HepG2 (cell line): Measurements from ENCODE around the gene BLMH. TPM values are rescaled to one million over a fixed set of nuclear protein-coding genes. Genes with fewer than 3 reads are reported as not detected.
A peak's percentile ranks its signal among the peaks of the same experiment; 100 is the strongest.

ENCODE experiments used
- BCL6 ChIP-seq: IDR thresholded peaks from 2 replicates; pipeline ENCODE4 v1.6.1; 2016; ENCODE audit warnings: missing genetic modification reagents, missing compliant biosample characterization
- CEBPG ChIP-seq: IDR thresholded peaks from 2 replicates; pipeline ENCODE4 v1.6.1; 2016
- ETV6 ChIP-seq: sonication (generic); formaldehyde crosslinking; conservative IDR thresholded peaks from 2 replicates; pipeline ENCODE4 v1.4.0; 2020; ENCODE audit warnings: missing genetic modification reagents
- FOXM1 ChIP-seq: sonication (generic); formaldehyde crosslinking; IDR thresholded peaks from 2 replicates; pipeline ENCODE4 v1.5.0; 2020; ENCODE audit warnings: missing genetic modification reagents
- GABPA ChIP-seq, 2 experiments: IDR thresholded peaks; 2 replicates each; pipeline ENCODE4 v1.6.1; 2011 to 2016; ENCODE audit warnings: low read depth in 2 of 2, low read length in 1 of 2, missing biosample characterization in 1 of 2, missing genetic modification characterization in 1 of 2
- HHEX ChIP-seq: IDR thresholded peaks from 2 replicates; pipeline ENCODE4 v1.6.1; 2016; ENCODE audit warnings: control low read depth
- HNF1B ChIP-seq: sonication (generic); formaldehyde crosslinking; IDR thresholded peaks from 2 replicates; pipeline ENCODE4 v1.5.1; 2020; ENCODE audit warnings: mild to moderate bottlenecking, moderate library complexity, missing genetic modification reagents
- NFATC3 ChIP-seq: sonication (generic); formaldehyde crosslinking; IDR thresholded peaks from 2 replicates; pipeline ENCODE4 v1.5.1; 2020; ENCODE audit warnings: mild to moderate bottlenecking, missing genetic modification reagents
- NKX3-1 ChIP-seq: sonication (generic); formaldehyde crosslinking; IDR thresholded peaks from 2 replicates; pipeline ENCODE4 v1.5.0; 2020; ENCODE audit warnings: missing genetic modification reagents
- SOX13 ChIP-seq, 3 experiments: fragments of 450-650 bp in 1 of 3; sonication (generic) in 1 of 3; formaldehyde crosslinking in 1 of 3; IDR thresholded peaks in 2 of 3; conservative IDR thresholded peaks in 1 of 3; 2 replicates each; pipeline versions ENCODE4 v1.5.0 to v1.6.1; 2016 to 2020; ENCODE audit warnings: antibody characterized with exemption in 1 of 3, mild to moderate bottlenecking in 1 of 3, missing compliant biosample characterization in 1 of 3, missing genetic modification reagents in 1 of 3, moderate library complexity in 1 of 3
- STAT6 ChIP-seq: sonication (generic); formaldehyde crosslinking; IDR thresholded peaks from 2 replicates; pipeline ENCODE4 v1.4.0; 2020; ENCODE audit warnings: missing genetic modification reagents, mild to moderate bottlenecking, borderline replicate concordance
- ZNF101 ChIP-seq: sonication (generic); formaldehyde crosslinking; IDR thresholded peaks from 2 replicates; pipeline ENCODE4 v1.4.0; 2020; ENCODE audit warnings: mild to moderate bottlenecking, low read depth, missing genetic modification reagents, borderline replicate concordance
- ZNF432 ChIP-seq: sonication (generic); formaldehyde crosslinking; IDR thresholded peaks from 2 replicates; pipeline ENCODE4 v1.5.0; 2020; ENCODE audit warnings: missing genetic modification reagents, mild to moderate bottlenecking, borderline replicate concordance
- ZNF572 ChIP-seq: sonication (generic); formaldehyde crosslinking; IDR thresholded peaks from 2 replicates; pipeline ENCODE4 v1.5.1; 2020; ENCODE audit warnings: mild to moderate bottlenecking, missing genetic modification reagents
- polyA plus RNA-seq, 8 experiments: library from polyadenylated mRNA; depleted of rRNA in 3 of 8; stranded (reverse) in 7 of 8; unstranded in 1 of 8; fragments of >200 nt; fragmentation: Illumina TruSeq in 4 of 8; extraction: Trizol in 4 of 8; gene quantifications; 2 replicates each; pipeline versions ENCODE4 v1.2.1 to v1.2.3, GENCODE V29; 2011 to 2016; ENCODE audit warnings: low read depth in 4 of 8, missing spikeins in 1 of 8, mixed read lengths in 1 of 8; ENCODE audit not compliant: insufficient read depth in 1 of 8
- total RNA-seq, 5 experiments: library from RNA; depleted of rRNA; stranded (reverse); fragments of >200 nt; fragmentation: Illumina TruSeq; extraction: Trizol; gene quantifications; 2 replicates each; pipeline ENCODE4 v1.2.3, GENCODE V29; 2016; ENCODE audit warnings: low read depth in 1 of 5
- TF ChIP-seq, protein P1 (sequence below): sonication (generic); formaldehyde crosslinking; IDR thresholded peaks from 2 replicates; pipeline ENCODE4 v1.4.0; 2020; ENCODE audit warnings: missing genetic modification reagents
- TF ChIP-seq, protein P2 (sequence below): sonication (generic); formaldehyde crosslinking; IDR thresholded peaks from 2 replicates; pipeline ENCODE4 v1.9.0; 2021; ENCODE audit warnings: missing genetic modification reagents, borderline replicate concordance
- TF ChIP-seq, protein P3 (sequence below): sonication (generic); formaldehyde crosslinking; IDR thresholded peaks from 2 replicates; pipeline ENCODE4 v1.4.0; 2020; ENCODE audit warnings: mild to moderate bottlenecking, missing genetic modification reagents, borderline replicate concordance

Gene BLMH
- total and polyA plus RNA-seq, 2 of the 13 experiments (the other 11 are each of a cell fraction or from before 2014, with no cell fraction given), result 12.1 to 41.0 TPM

DNA sequence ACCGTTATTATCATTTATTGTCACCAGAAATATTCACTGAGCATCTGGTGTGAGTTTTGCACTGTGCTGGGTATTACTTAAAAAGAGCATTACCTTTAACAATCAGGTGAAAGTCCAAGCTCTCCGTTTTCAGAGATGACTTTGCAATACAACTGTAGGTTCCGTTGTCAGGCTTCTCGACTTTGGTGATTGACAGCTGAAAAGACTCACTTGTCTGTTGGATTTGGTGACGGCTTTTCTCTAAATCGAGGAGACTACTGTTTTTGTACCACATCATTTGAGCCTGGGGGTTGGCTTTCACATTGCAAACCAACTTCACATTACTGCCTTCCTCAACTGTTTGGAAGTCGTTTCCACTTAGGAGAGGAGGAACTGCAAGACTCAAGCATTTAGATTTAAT, 33.0 kb upstream of the BLMH start (continued):
- TF ChIP-seq, protein P1, sequence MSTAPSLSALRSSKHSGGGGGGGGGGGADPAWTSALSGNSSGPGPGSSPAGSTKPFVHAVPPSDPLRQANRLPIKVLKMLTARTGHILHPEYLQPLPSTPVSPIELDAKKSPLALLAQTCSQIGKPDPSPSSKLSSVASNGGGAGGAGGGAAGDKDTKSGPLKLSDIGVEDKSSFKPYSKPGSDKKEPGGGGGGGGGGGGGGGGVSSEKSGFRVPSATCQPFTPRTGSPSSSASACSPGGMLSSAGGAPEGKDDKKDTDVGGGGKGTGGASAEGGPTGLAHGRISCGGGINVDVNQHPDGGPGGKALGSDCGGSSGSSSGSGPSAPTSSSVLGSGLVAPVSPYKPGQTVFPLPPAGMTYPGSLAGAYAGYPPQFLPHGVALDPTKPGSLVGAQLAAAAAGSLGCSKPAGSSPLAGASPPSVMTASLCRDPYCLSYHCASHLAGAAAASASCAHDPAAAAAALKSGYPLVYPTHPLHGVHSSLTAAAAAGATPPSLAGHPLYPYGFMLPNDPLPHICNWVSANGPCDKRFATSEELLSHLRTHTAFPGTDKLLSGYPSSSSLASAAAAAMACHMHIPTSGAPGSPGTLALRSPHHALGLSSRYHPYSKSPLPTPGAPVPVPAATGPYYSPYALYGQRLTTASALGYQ (CRISPR knock-in tag), result no peak
- TF ChIP-seq BCL6 (CRISPR knock-in tag) (no peak), ETV6 (CRISPR knock-in tag) (no peak), FOXM1 (CRISPR knock-in tag) (no peak), STAT6 (CRISPR knock-in tag) (no peak), NKX3-1 (CRISPR knock-in tag) (no peak), ZNF101 (no peak), ZNF432 (no peak), SOX13 (IDR thresholded peaks at IDR 0.05) (no peak), SOX13 (CRISPR knock-in tag; conservative IDR thresholded peaks at IDR 0.05 in 1 of 2, IDR thresholded peaks at IDR 0.05 in 1 of 2) (0 out of 4 replicates have a peak, but pooled peaks of 1 of the 2 experiments have one; percentile 25), ZNF572 (CRISPR knock-in tag) (no peak), CEBPG (CRISPR knock-in tag) (no peak), HNF1B (no peak), HHEX (no peak), GABPA (IDR thresholded peaks at IDR 0.05; ENCODE audit: low read depth, low read length) (no peak), GABPA (CRISPR knock-in tag; IDR thresholded peaks at IDR 0.05; ENCODE audit: low read depth) (no peak), NFATC3 (CRISPR knock-in tag) (no peak)
- TF ChIP-seq, protein P2, sequence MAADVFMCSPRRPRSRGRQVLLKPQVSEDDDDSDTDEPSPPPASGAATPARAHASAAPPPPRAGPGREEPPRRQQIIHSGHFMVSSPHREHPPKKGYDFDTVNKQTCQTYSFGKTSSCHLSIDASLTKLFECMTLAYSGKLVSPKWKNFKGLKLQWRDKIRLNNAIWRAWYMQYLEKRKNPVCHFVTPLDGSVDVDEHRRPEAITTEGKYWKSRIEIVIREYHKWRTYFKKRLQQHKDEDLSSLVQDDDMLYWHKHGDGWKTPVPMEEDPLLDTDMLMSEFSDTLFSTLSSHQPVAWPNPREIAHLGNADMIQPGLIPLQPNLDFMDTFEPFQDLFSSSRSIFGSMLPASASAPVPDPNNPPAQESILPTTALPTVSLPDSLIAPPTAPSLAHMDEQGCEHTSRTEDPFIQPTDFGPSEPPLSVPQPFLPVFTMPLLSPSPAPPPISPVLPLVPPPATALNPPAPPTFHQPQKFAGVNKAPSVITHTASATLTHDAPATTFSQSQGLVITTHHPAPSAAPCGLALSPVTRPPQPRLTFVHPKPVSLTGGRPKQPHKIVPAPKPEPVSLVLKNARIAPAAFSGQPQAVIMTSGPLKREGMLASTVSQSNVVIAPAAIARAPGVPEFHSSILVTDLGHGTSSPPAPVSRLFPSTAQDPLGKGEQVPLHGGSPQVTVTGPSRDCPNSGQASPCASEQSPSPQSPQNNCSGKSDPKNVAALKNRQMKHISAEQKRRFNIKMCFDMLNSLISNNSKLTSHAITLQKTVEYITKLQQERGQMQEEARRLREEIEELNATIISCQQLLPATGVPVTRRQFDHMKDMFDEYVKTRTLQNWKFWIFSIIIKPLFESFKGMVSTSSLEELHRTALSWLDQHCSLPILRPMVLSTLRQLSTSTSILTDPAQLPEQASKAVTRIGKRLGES, result no peak
- TF ChIP-seq, protein P3, sequence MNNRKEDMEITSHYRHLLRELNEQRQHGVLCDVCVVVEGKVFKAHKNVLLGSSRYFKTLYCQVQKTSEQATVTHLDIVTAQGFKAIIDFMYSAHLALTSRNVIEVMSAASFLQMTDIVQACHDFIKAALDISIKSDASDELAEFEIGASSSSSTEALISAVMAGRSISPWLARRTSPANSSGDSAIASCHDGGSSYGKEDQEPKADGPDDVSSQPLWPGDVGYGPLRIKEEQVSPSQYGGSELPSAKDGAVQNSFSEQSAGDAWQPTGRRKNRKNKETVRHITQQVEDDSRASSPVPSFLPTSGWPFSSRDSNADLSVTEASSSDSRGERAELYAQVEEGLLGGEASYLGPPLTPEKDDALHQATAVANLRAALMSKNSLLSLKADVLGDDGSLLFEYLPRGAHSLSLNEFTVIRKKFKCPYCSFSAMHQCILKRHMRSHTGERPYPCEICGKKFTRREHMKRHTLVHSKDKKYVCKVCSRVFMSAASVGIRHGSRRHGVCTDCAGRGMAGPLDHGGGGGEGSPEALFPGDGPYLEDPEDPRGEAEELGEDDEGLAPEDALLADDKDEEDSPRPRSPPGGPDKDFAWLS (CRISPR knock-in tag), result no peak
